Uterus (tissue), 4 donors: ENCODE data around the gene CDH12. TPM values are rescaled to one million over a fixed set of nuclear protein-coding genes. Genes with fewer than 3 reads are reported as not detected.

ENCODE experiments used
- DNase-seq, 2 donors: peaks; one replicate each; pipeline ENCODE4 v3.0.0-alpha.2; 2019 to 2020
- H3K27ac ChIP-seq, 2 donors: fragments of 200-600 bp; sonication (generic); 1 replicate in 1 of 2; 2 replicates in 1 of 2; pipeline ENCODE4 v1.5.1; 2016 to 2018
- H3K27me3 ChIP-seq, 2 donors: fragments of 200-600 bp; sonication (generic); one replicate each; pipeline ENCODE4 v1.5.1; 2018 to 2019; ENCODE audit warnings: control low read depth in 1 of 2
- H3K36me3 ChIP-seq, 2 donors: fragments of 200-600 bp; sonication (generic); one replicate each; pipeline ENCODE4 v1.5.1; 2019; ENCODE audit warnings: control low read depth in 1 of 2
- H3K4me1 ChIP-seq, 2 donors: fragments of 200-600 bp; sonication (generic); one replicate each; pipeline ENCODE4 v1.5.1; 2018 to 2019; ENCODE audit warnings: control low read depth in 1 of 2
- H3K4me3 ChIP-seq, 2 donors: fragments of 200-600 bp; sonication (generic); 1 replicate in 1 of 2; 2 replicates in 1 of 2; pipeline ENCODE4 v1.5.1; 2018 to 2019; ENCODE audit warnings: mild to moderate bottlenecking in 1 of 2
- H3K9me3 ChIP-seq, 2 donors: fragments of 200-600 bp; sonication (generic); one replicate each; pipeline ENCODE4 v1.5.1; 2019; ENCODE audit warnings: control low read depth in 1 of 2
- CTCF ChIP-seq, 4 experiments: fragments of 200-600 bp in 2 of 4; fragments of 450-650 bp in 2 of 4; sonication (generic) in 2 of 4; IDR thresholded peaks; one replicate each; pipeline ENCODE4 v1.5.1; 2016 to 2019; ENCODE audit warnings: antibody characterized with exemption in 4 of 4, mild to moderate bottlenecking in 2 of 4, moderate library complexity in 1 of 4
- POLR2A ChIP-seq, 2 donors: fragments of 450-650 bp; IDR thresholded peaks; one replicate each; pipeline ENCODE4 v1.6.1; 2016; ENCODE audit warnings: antibody characterized with exemption in 2 of 2, mild to moderate bottlenecking in 1 of 2, moderate library complexity in 1 of 2
- intact Hi-C: fragments of 100-400 bp; cut with DNase I; formaldehyde crosslinking; loops from one replicate; pipeline ENCODE4 v1.15.1; 2023; ENCODE audit warnings: low total_unique reads
- total RNA-seq, 4 donors: library from RNA; depleted of rRNA in 3 of 4; stranded (reverse); fragments of >200 nt in 3 of 4; gene quantifications; one replicate each; pipeline versions ENCODE4 v1.1.0 to v1.2.4, GENCODE V29; 2014 to 2023
- donor health status: DM: yes; HTN: yes; CAD: no.

The CDH12 gene
- total RNA-seq, 4 donors from 2014 or later = 0.37 to 2.0 TPM; not detected in 2

DNA sequence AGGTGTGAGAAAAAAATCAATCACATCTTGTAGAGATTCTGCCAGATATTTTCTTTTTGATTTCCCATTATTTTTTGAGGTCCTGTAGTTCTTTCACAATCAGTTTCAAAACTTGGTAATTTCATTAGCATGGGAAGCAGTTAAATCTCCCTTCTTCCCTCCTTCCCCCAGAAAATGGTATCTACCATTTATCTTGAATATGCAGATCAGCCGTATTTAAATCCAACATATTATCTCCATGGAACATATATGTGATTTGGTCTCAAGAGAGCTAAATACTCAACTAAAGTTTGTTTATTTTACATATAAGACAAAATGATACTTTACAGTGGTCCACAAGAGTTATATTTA, 1034.8 kb downstream of the CDH12 start:
- intact Hi-C loops = no loop called here
- Histone ChIP-seq H3K4me1 (no peaks in the 10 kb centered on the region), H3K9me3 (no peaks in the 10 kb centered on the region), H3K4me3 (no peak overlapping the region), H3K27me3 (peaks cover 0 to 3% of the 10 kb centered on the region in 2 donors), H3K27ac (no peak overlapping the region), H3K36me3 (peaks cover 0 to 2% of the 10 kb centered on the region in 2 donors)
- TF ChIP-seq CTCF (IDR thresholded peaks at IDR 0.05) (no peak), POLR2A (IDR thresholded peaks at IDR 0.05) (no peak)
- no peak for DNase-seq

GRCh38 chr5:21817668-21818369, 1035.3 kb downstream of the CDH12 start:
- intact Hi-C loops = no loop called here
- Histone ChIP-seq H3K27me3 (peaks cover 0 to 3% of the 10 kb centered on the region in 2 donors), H3K36me3 (peaks cover 0 to 2% of the 10 kb centered on the region in 2 donors), H3K4me3 (no peak overlapping the region), H3K27ac (no peak overlapping the region), H3K4me1 (no peaks in the 10 kb centered on the region), H3K9me3 (no peaks in the 10 kb centered on the region)
- TF ChIP-seq CTCF (IDR thresholded peaks at IDR 0.05) (no peak), POLR2A (IDR thresholded peaks at IDR 0.05) (no peak)
- DNase-seq = no peak

- no peak for DNase-seq
- Histone ChIP-seq H3K27me3 (no peaks in the 10 kb centered on the region), H3K4me1 (no peaks in the 10 kb centered on the region), H3K9me3 (no peaks in the 10 kb centered on the region), H3K27ac (no peak overlapping the region), H3K36me3 (no peaks in the 10 kb centered on the region), H3K4me3 (no peak overlapping the region)
- intact Hi-C loops = no loop called here
- TF ChIP-seq POLR2A (IDR thresholded peaks at IDR 0.05) = no peak
- no peak for TF ChIP-seq CTCF (IDR thresholded peaks at IDR 0.05)
Measured at GRCh38 chr5:21810737-21811316, 1042.3 kb downstream of the CDH12 start.

- no peak overlapping the region for H3K27ac ChIP-seq
- H3K9me3 ChIP-seq = no peaks in the 10 kb centered on the region
- TF ChIP-seq CTCF (IDR thresholded peaks at IDR 0.05) = no peak
- no peak for TF ChIP-seq POLR2A (IDR thresholded peaks at IDR 0.05)
- DNase-seq = no peak
- intact Hi-C loops = no loop called here
- H3K27me3 ChIP-seq = no peaks in the 10 kb centered on the region
- H3K4me1 ChIP-seq = no peaks in the 10 kb centered on the region
- H3K4me3 ChIP-seq = no peak overlapping the region
- no peaks in the 10 kb centered on the region for H3K36me3 ChIP-seq
Measured at GRCh38 chr5:21809611-21810010, 1043.5 kb downstream of the CDH12 start.

DNA sequence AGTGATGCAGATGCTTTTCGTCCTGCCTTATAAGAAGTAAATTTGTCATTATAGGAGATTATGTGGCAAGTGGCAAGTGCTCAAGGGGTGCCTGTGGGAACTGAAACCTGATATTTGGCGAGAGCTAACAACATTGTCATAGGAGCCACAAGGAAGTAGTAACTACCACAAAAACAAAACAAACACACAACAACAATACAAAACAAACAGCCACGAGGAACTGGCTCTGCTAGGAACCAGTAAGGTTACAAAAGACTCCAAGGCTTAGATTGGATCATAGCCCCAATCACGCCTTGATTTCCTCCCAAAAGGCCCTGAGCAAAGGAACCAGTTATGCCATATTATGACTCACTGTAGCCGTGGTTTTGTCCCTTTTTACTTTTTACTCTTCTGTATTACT, 1045.2 kb downstream of the CDH12 start:
- no peak for TF ChIP-seq CTCF (IDR thresholded peaks at IDR 0.05)
- no peaks in the 10 kb centered on the region for H3K9me3 ChIP-seq
- H3K27me3 ChIP-seq = no peaks in the 10 kb centered on the region
- no peaks in the 10 kb centered on the region for H3K36me3 ChIP-seq
- intact Hi-C loops = no loop called here
- no peak overlapping the region for H3K4me3 ChIP-seq
- no peaks in the 10 kb centered on the region for H3K4me1 ChIP-seq
- no peak overlapping the region for H3K27ac ChIP-seq
- no peak for DNase-seq
